D721Med (cell line): ENCODE data around the gene ZFAND3.

Experiments
- DNase-seq: peaks from one replicate; pipeline ENCODE4 v3.0.0; 2011; ENCODE audit warnings: low spot score; ENCODE audit not compliant: insufficient read length
- FAIRE-seq: peaks from 2 replicates; lab custom pipeline; 2011; peaks lifted over from hg19 to GRCh38; lab: Jason Lieb, UNC
- CTCF ChIP-seq: IDR thresholded peaks from 2 replicates; pipeline ENCODE4 v1.5.1; 2012; ENCODE audit warnings: mild to moderate bottlenecking, control low read depth; ENCODE audit not compliant: insufficient read depth; ENCODE audit errors: missing control alignments

Gene ZFAND3

GRCh38 chr6:38168699-38169098 is 349.2 kb downstream of the ZFAND3 start:
- FAIRE-seq (no peak), DNase-seq (no peak)
- TF ChIP-seq CTCF: no peak

GRCh38 chr6:38169221-38169976 is 349.9 kb downstream of the ZFAND3 start:
- FAIRE-seq: no peak
- no peak for TF ChIP-seq CTCF
- DNase-seq: no peak

- TF ChIP-seq CTCF: no peak
- no peak for DNase-seq
- FAIRE-seq: no peak
Observed at GRCh38 chr6:38169977-38170526, 350.5 kb downstream of the ZFAND3 start.

- FAIRE-seq (no peak), DNase-seq (no peak)
- no peak for TF ChIP-seq CTCF
Observed at GRCh38 chr6:38170666-38171355, 351.3 kb downstream of the ZFAND3 start.

- TF ChIP-seq CTCF: no peak
- no peak for FAIRE-seq
- no peak for DNase-seq
Observed at GRCh38 chr6:38171997-38172738, 352.6 kb downstream of the ZFAND3 start.

GRCh38 chr6:38172739-38173410 is 353.3 kb downstream of the ZFAND3 start:
- no peak for TF ChIP-seq CTCF
- FAIRE-seq: no peak
- no peak for DNase-seq
